HCT116 (cell line): ENCODE measurements around the gene RTTN. TPM values are rescaled to one million over a fixed set of nuclear protein-coding genes. Genes with fewer than 3 reads are reported as not detected.

Source experiments
- ATAC-seq: fragments of 200-7000 bp; cut with Tn5 transposase; 2 replicates; pipeline ENCODE4 v1.9.1; 2020; ENCODE audit warnings: mild to moderate bottlenecking, moderate library complexity
- BruUV-seq: library from RNA; stranded (reverse); fragments of 400-500 nt; replicated peaks from 2 replicates; lab custom pipeline; 2021; lab: Mats Ljungman, UMichigan
- CTCF ChIA-PET: fragments of 300-600 bp; sonication (Branson Sonifier 250); formaldehyde crosslinking; loops from one replicate; lab custom pipeline; 2021; ENCODE audit warnings: antibody characterized with exemption; lab: Charles Lee
- POLR2A ChIA-PET: fragments of 300-600, 350-600 bp; sonication (Branson Sonifier 250); formaldehyde crosslinking; loops from one replicate; lab custom pipeline; 2021; ENCODE audit warnings: antibody characterized with exemption; lab: Charles Lee
- RAD21 ChIA-PET, 2 experiments: fragments of 300-600 bp; sonication (Branson Sonifier 250); formaldehyde crosslinking; loops; one replicate each; lab custom pipeline; 2023; ENCODE audit warnings: low total read pairs in 2 of 2; ENCODE audit not compliant: uncharacterized antibody in 2 of 2, unreplicated experiment in 2 of 2, low non-redundant PET in 1 of 2; lab: Charles Lee
- DNase-seq: peaks from one replicate; pipeline ENCODE4 v3.0.0-alpha.2; 2010; ENCODE audit warnings: low read depth, low spot score
- H2AFZ ChIP-seq: fragments of 200-600 bp; shearing (Covaris generic), sonication (generic); 2 replicates; pipeline ENCODE4 v1.6.1; 2017; ENCODE audit warnings: low read depth, mixed run types, mixed read lengths, antibody characterized with exemption, low read length; ENCODE audit not compliant: poor library complexity, severe bottlenecking
- H3K27ac ChIP-seq: 2 replicates; pipeline ENCODE4 v1.5.1; 2012; ENCODE audit warnings: low read depth, low read length
- H3K27me3 ChIP-seq: fragments of 200-600 bp; sonication (generic); 2 replicates; pipeline ENCODE4 v1.6.1; 2016; ENCODE audit warnings: mixed run types, low read length, mixed read lengths; ENCODE audit not compliant: insufficient read depth
- H3K36me3 ChIP-seq, 2 experiments: fragments of 200-500 bp in 1 of 2; fragments of 200-600 bp in 1 of 2; sonication (Bioruptor generic) in 1 of 2; sonication (generic) in 1 of 2; 2 replicates each; pipeline versions ENCODE4 v1.5.1 to v1.6.1; 2014 to 2016; ENCODE audit warnings: low read length in 2 of 2, inconsistent platforms in 1 of 2, mixed read lengths in 1 of 2, mixed run types in 1 of 2; ENCODE audit not compliant: insufficient read depth in 2 of 2, control insufficient read depth in 1 of 2
- H3K4me1 ChIP-seq, 2 experiments: fragments of 200-600 bp in 1 of 2; sonication (generic) in 1 of 2; 2 replicates each; pipeline versions ENCODE4 v1.5.1 to v1.6.1; 2012 to 2017; ENCODE audit warnings: low read length in 2 of 2, inconsistent platforms in 1 of 2, mild to moderate bottlenecking in 1 of 2, mixed read lengths in 1 of 2, mixed run types in 1 of 2, moderate library complexity in 1 of 2; ENCODE audit not compliant: insufficient read depth in 2 of 2, control insufficient read depth in 1 of 2
- H3K4me2 ChIP-seq: fragments of 200-600 bp; sonication (generic); 2 replicates; pipeline ENCODE4 v1.6.1; 2017; ENCODE audit warnings: mixed run types, low read length, mixed read lengths
- H3K4me3 ChIP-seq, 2 experiments: fragments of 200-600 bp in 1 of 2; sonication (generic) in 1 of 2; replicated peaks in 1 of 2; 2 replicates each; pipeline ENCODE4 v1.5.1; 2011 to 2016; ENCODE audit warnings: low read length in 2 of 2, control low read depth in 1 of 2, low read depth in 1 of 2, mild to moderate bottlenecking in 1 of 2, mixed read lengths in 1 of 2, mixed run types in 1 of 2
- H3K79me2 ChIP-seq: fragments of 200-600 bp; sonication (generic); 2 replicates; pipeline ENCODE4 v1.6.1; 2017; ENCODE audit warnings: mild to moderate bottlenecking, mixed run types, low read length, moderate library complexity, mixed read lengths; ENCODE audit not compliant: insufficient read depth
- H3K9ac ChIP-seq: fragments of 200-600 bp; sonication (generic); 2 replicates; pipeline ENCODE4 v1.6.1; 2016; ENCODE audit warnings: low read length, mixed read lengths
- H3K9me2 ChIP-seq: fragments of 200-600 bp; sonication (generic), shearing (Covaris generic); 2 replicates; pipeline ENCODE4 v1.6.1; 2017; ENCODE audit warnings: mixed run types, mild to moderate bottlenecking, moderate library complexity; ENCODE audit not compliant: insufficient read depth
- H3K9me3 ChIP-seq, 2 experiments: fragments of 200-500 bp in 1 of 2; fragments of 200-600 bp in 1 of 2; sonication (Bioruptor generic) in 1 of 2; sonication (generic) in 1 of 2; 2 replicates each; pipeline ENCODE4 v1.6.1; 2014 to 2017; ENCODE audit warnings: low read length in 2 of 2, mixed read lengths in 2 of 2, inconsistent platforms in 1 of 2, low read depth in 1 of 2, mild to moderate bottlenecking in 1 of 2, mixed run types in 1 of 2, moderate library complexity in 1 of 2; ENCODE audit not compliant: control insufficient read depth in 1 of 2, insufficient read depth in 1 of 2
- H4K20me1 ChIP-seq: fragments of 200-600 bp; sonication (generic), shearing (Covaris generic); 2 replicates; pipeline ENCODE4 v1.6.1; 2017; ENCODE audit warnings: mixed run types, mild to moderate bottlenecking, moderate library complexity; ENCODE audit not compliant: insufficient read depth
- CBX3 ChIP-seq: IDR thresholded peaks from 2 replicates; pipeline ENCODE4 v1.6.1; 2012; ENCODE audit warnings: low read depth
- CEBPB ChIP-seq: IDR thresholded peaks from 2 replicates; pipeline ENCODE4 v1.6.1; 2012; ENCODE audit warnings: low read depth
- EGR1 ChIP-seq: IDR thresholded peaks from 2 replicates; pipeline ENCODE4 v1.6.1; 2012; ENCODE audit warnings: low read depth
- ELF1 ChIP-seq: IDR thresholded peaks from 2 replicates; pipeline ENCODE4 v1.6.1; 2012; ENCODE audit warnings: low read depth, borderline replicate concordance
- EZH2phosphoT487 ChIP-seq: fragments of 200-600 bp; IDR thresholded peaks from 2 replicates; pipeline ENCODE4 v1.6.1; 2018; ENCODE audit warnings: antibody characterized with exemption, borderline replicate concordance
- FOSL1 ChIP-seq: IDR thresholded peaks from 2 replicates; pipeline ENCODE4 v1.6.1; 2012; ENCODE audit warnings: low read depth
- JUND ChIP-seq: IDR thresholded peaks from 2 replicates; pipeline ENCODE4 v1.6.1; 2012
- POLR2A ChIP-seq: IDR thresholded peaks from 2 replicates; pipeline ENCODE4 v1.7.0; 2011; ENCODE audit warnings: borderline replicate concordance; ENCODE audit not compliant: insufficient read depth, insufficient read length; ENCODE audit errors: extremely low read depth
- POLR2AphosphoS5 ChIP-seq: IDR thresholded peaks from 2 replicates; pipeline ENCODE4 v1.6.1; 2011; ENCODE audit warnings: mild to moderate bottlenecking, low read depth, low read length, moderate library complexity
- RAD21 ChIP-seq: IDR thresholded peaks from 2 replicates; pipeline ENCODE4 v1.6.1; 2012; ENCODE audit warnings: low read depth, mild to moderate bottlenecking
- SIN3A ChIP-seq: IDR thresholded peaks from 2 replicates; pipeline ENCODE4 v1.6.1; 2012; ENCODE audit warnings: low read depth
- SRF ChIP-seq: IDR thresholded peaks from 2 replicates; pipeline ENCODE4 v1.6.1; 2012; ENCODE audit warnings: low read depth
- YY1 ChIP-seq: IDR thresholded peaks from 2 replicates; pipeline ENCODE4 v1.6.1; 2011; ENCODE audit warnings: low read length, low read depth, moderate library complexity, mild to moderate bottlenecking; ENCODE audit not compliant: insufficient replicate concordance; ENCODE audit errors: extremely low read depth
- ZBTB33 ChIP-seq: IDR thresholded peaks from 2 replicates; pipeline ENCODE4 v1.6.1; 2011; ENCODE audit warnings: mild to moderate bottlenecking, low read length, moderate library complexity; ENCODE audit not compliant: insufficient replicate concordance; ENCODE audit errors: extremely low read depth
- ZFX ChIP-seq: fragments of 450-650 bp; IDR thresholded peaks from 2 replicates; pipeline ENCODE4 v1.6.1; 2017
- intact Hi-C: fragments of 100-400 bp; cut with micrococcal nuclease; formaldehyde crosslinking; loops from 2 replicates; pipeline ENCODE4 v1.10.0; 2022
- total RNA-seq: library from RNA; stranded (reverse); gene quantifications from one replicate; pipeline ENCODE4 v1.2.1, GENCODE V29; 2021; ENCODE audit not compliant: unreplicated experiment
- TF ChIP-seq, protein P1 (sequence below), 3 experiments: fragments of 200-600 bp in 1 of 3; sonication (generic) in 1 of 3; IDR thresholded peaks in 2 of 3; conservative IDR thresholded peaks in 1 of 3; 2 replicates each; pipeline ENCODE4 v1.5.1; 2012 to 2017; ENCODE audit warnings: low read depth in 2 of 3, low read length in 2 of 3, antibody characterized with exemption in 1 of 3, borderline replicate concordance in 1 of 3, control low read depth in 1 of 3, mild to moderate bottlenecking in 1 of 3, mixed read lengths in 1 of 3, mixed run types in 1 of 3, moderate library complexity in 1 of 3; ENCODE audit not compliant: insufficient read depth in 1 of 3

The RTTN gene
- total RNA-seq, 1 experiment from 2014 or later: 41.2 TPM

DNA sequence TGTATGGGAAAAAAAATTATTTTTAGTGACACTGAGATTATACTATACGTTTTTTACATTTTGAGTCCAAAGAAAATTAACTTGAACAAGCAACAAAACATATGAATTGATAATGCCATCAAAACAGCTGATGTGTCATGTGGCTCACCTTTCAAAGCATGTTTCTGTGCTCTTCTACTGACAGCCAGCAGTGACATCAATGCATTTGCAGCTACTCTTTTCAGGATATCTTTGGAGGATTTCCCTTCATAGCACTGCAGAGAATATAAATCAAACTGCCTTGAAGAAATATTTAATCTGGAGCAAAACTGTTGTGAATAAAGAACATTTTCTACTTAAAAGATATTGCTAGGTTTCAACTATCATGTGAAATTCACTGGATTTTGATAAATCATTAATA is 174.8 kb downstream of the RTTN start (continued):
- no peak for TF ChIP-seq SRF
- TF ChIP-seq, protein P1, sequence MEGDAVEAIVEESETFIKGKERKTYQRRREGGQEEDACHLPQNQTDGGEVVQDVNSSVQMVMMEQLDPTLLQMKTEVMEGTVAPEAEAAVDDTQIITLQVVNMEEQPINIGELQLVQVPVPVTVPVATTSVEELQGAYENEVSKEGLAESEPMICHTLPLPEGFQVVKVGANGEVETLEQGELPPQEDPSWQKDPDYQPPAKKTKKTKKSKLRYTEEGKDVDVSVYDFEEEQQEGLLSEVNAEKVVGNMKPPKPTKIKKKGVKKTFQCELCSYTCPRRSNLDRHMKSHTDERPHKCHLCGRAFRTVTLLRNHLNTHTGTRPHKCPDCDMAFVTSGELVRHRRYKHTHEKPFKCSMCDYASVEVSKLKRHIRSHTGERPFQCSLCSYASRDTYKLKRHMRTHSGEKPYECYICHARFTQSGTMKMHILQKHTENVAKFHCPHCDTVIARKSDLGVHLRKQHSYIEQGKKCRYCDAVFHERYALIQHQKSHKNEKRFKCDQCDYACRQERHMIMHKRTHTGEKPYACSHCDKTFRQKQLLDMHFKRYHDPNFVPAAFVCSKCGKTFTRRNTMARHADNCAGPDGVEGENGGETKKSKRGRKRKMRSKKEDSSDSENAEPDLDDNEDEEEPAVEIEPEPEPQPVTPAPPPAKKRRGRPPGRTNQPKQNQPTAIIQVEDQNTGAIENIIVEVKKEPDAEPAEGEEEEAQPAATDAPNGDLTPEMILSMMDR (IDR thresholded peaks at IDR 0.05 in 2 of 3, conservative IDR thresholded peaks at IDR 0.05 in 1 of 3; ENCODE audit: borderline replicate concordance in 1 of 3, insufficient read depth in 1 of 3, low read depth in 2 of 3, low read length in 2 of 3): no peak
- TF ChIP-seq ELF1: no peak
- TF ChIP-seq RAD21: no peak
- TF ChIP-seq SIN3A: no peak

GRCh38 chr18:70029163-70029562 is 176.3 kb downstream of the RTTN start:
- Histone ChIP-seq H3K9ac (no peak overlapping the region), H3K79me2 (peaks cover 11% of the 10 kb centered on the region), H3K36me3 (peaks cover 0 to 4% of the 10 kb centered on the region in 2 experiments; a peak in 2 of 4 replicates), H3K4me1 (no peaks in the 10 kb centered on the region), H3K4me2 (no peak overlapping the region), H3K9me3 (no peaks in the 10 kb centered on the region), H3K27me3 (no peaks in the 10 kb centered on the region), H3K4me3 (no peak overlapping the region), H3K27ac (no peak overlapping the region), H2AFZ (no peak overlapping the region), H3K9me2 (no peaks in the 10 kb centered on the region), H4K20me1 (no peaks in the 10 kb centered on the region)
- ChIA-PET POLR2A (no interaction called here), CTCF (no interaction called here), RAD21 (no interaction called here)
- no TSS peak for BruUV-seq
- ATAC-seq (no peak), DNase-seq (no peak)
- TF ChIP-seq SRF (no peak), ELF1 (no peak), FOSL1 (no peak), POLR2A (no peak), EZH2phosphoT487 (no peak), YY1 (no peak), ZFX (no peak), CBX3 (no peak), POLR2AphosphoS5 (no peak), JUND (no peak), SIN3A (no peak), CEBPB (no peak), RAD21 (no peak), EGR1 (no peak), ZBTB33 (no peak)
- TF ChIP-seq, protein P1 (IDR thresholded peaks at IDR 0.05 in 2 of 3, conservative IDR thresholded peaks at IDR 0.05 in 1 of 3; ENCODE audit: borderline replicate concordance in 1 of 3, insufficient read depth in 1 of 3, low read depth in 2 of 3, low read length in 2 of 3): no peak
- intact Hi-C loops: no loop called here
